GM19328 (cell line): ENCODE results near the gene FCSK.

ENCODE experiments used
- ATAC-seq: cut with Tn5 transposase; IDR thresholded peaks from one replicate; pipeline ENCODE4 v1.9.1; 2021; ENCODE audit warnings: mild to moderate bottlenecking, moderate library complexity; ENCODE audit not compliant: unreplicated experiment

Gene FCSK

DNA sequence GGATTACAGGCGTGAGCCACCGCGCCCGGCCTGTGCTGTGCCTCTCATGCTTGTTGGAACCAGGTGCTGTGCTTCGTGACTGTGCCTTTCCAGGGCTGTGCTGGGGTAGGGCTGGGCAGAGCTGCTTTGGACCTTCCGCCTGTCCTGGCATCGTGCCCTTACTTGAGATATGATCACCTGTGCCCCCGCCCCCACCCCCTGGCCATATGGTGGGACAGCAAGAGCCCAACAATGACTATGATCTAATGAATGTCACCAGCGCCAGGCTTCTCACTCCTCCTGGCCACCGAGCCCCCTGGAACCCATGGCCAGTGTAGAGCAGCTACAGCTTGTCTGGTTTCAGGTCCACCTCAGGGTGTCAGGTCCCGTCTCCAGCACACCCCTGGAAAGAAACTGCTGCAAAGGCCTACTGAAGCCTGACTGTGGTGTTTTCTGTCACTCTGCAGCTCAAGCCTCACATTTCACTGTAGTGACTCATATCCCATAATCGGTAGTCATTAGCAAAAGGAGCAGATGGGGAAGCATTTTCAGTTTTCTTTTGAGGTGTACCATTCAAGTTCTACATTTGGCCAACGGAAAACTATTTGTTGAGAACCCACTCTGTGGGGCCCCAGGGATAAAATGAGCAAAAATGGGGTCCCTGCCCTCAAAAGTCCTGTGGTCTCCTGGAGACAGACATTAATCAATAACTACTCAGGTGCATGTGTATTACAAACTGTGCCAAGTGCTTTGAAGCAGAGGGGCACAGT is 22.1 kb downstream of the FCSK start:
- peak; percentile 66 for ATAC-seq

DNA sequence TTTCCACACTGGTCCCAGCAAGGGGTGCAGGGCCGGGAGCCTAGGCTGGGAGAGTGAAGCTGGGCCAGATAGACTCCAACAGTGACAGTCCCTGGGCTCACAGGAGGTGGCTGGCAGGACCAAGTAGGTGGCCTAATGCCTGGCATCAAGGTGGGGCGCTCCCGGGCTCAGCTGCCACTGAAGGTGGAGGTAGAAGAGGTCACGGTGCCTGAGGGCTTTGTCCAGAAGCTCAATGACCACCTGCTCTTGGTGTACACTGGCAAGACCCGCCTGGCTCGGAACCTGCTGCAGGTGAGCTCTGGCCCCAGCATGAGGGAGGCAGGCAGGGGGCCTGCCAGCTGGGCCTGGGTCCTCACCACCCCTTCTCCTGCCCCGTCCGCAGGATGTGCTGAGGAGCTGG is 23.8 kb downstream of the FCSK start:
- no peak for ATAC-seq

DNA sequence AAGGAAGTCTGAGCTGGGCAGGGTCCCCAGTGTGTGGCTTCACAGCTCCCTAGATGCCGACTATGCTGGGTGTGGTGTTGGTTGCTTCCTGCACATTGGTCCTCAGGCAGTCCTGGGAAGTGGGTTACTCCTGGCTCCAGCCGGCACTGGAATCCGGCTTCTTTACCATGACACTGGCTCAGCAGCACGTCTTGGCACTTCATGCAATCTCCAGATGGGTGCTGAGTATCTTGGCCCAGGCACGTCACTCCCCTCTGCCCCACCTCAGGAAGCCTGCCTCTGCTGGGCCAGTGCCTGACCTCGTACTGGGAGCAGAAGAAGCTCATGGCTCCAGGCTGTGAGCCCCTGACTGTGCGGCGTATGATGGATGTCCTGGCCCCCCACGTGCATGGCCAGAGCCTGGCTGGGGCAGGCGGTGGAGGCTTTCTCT is 24.5 kb downstream of the FCSK start:
- ATAC-seq = no peak

DNA sequence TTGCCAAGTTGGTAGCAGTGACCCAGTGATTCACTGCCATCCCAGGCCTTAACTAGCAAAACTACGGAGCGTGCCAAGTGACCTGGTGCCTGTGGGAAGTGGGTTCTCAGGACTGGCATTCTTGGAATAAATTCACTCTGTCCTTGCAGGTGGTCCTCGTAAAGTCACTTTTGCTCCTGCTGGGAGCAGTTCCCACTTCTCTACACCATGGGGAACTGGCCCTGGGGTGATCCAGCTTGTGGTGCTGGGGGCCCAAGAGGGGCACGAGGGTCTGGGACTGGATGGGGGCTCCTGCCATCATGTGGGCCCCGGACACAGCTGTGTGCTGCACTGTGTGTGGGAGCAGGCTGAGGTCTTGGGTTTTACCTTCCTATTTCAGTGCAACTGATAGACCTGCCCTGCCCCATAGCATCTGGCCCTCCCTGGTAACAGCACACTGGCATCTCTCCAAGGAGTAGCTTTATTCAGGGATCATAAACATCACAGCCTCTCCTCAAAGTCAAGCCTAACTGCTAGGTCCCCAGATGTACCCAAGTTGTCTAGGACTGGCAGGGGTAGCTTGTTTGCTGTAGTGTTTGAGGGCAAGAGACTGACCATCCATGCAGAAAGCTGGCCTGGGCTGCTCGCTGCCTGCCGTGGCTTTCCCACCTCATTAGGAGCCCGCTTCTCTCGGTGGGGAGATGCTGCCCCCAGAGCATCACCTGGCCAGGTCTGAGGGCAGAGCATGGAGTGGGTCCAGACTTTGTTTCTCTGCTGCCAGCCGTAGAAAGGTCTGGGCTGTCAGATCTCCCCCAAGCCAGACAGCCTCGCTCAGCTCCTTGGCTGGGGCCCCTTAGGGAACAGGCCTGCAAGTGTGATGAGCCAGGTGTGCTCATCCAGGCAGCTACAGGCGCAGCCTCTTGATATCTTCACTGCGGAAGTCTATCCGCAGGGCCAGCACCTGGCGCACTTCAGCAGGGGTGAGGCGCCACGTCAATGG is 26.0 kb downstream of the FCSK start:
- no peak for ATAC-seq

DNA sequence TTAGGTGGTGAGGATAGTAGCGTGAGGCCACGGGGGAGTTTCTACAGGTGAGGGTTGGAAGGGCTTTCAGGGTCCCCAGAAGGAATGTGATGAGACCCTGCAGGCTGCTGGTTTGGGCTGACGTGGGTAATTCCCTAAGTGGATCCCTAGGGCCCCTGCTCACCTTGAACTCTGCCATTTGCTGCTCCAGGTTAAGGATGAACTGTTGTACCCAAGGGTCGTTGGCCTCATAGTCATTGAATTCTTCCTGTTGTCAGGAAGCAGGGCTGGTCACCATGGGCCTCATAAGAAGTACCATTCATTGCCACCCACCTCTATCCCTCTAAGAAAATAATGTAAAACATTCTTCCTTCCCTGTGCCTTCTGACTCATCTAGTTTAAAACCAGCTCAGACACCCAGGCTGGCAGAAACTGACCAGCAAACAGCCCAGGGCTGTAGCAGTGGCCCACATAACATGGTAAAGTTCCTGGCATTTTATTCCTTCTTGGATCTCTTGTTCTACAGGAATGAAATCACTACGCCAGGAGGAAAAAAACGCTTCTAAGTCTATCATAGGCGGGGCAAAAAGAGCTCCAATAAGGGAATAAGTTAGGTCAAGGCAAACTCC is 27.6 kb downstream of the FCSK start:
- no peak for ATAC-seq

DNA sequence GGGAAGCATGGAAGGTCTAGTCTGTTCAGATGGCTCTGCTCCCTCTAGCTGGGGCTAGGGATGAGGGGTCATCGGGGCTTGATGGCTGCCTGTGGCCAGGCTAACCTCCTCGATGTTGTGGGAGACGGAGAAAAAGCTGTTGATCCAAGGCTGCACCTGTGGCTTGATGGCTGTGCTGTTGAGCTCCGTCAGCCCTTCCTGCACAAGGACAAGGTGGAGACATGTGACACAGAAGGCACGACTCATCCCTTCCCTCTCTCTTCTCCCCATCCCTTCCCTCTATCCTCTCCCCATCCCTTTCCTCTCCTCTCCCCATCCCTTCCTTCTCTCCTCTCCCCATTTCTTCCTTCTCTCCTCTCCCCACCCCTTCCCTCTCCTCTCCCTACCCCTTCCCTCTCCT is 28.2 kb downstream of the FCSK start:
- no peak for ATAC-seq

DNA sequence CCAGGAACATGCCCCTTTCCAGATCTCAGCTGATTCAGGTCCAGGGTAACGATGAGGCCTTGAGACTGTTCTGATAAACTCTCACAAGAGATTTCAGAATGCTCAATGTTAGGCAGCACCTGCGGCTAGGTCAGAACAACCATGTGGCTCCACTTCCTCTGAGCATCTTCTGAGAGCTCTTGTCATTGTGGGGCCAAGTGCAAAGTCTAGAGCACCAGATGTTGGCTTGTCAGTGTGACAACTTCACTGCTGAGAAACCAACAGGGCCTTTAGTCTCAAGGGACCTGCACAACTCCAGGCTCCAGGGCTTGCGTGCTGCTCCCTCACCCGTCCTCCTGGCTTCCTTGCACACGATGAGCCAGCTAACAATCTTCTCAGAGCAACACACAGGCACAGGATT is 29.0 kb downstream of the FCSK start:
- no peak for ATAC-seq

DNA sequence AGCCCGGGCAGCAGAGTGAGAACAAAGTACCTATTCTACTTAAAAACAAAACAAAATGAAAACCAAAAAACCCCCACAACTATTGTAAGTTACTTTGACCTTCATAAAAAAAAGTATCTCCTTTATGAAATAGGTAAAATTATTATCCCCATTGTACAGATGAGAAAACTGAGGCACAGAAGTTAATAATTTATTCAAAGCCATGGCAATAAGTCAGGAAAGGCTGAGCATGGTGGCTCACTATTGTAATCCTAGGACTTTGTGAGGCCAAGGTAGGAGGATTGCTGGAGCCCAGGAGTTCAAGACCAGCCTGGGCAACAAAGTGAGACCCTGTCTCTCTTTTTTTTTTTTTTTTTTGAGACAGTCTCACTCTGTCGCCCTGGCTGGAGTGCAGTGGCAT is 30.5 kb downstream of the FCSK start:
- ATAC-seq = no peak

DNA sequence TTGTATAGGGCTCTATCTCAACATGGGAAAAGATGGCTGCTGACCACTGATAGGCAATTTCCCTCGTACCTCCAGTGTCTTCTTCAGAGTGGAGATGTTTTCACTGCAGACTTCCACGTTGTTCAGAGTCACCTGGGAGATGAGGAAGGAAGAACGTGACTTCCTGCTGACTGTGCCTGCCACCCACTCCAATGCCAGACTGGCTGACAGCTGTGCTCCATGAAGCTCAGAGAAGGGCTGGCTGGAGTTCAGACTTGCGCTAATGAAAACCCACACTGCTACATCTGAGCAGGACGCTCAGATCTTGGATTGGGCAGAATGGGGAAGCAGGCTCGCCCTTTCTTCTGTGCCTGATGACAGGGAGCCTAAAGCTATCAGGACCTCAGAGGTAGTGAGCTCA is 35.9 kb downstream of the FCSK start:
- ATAC-seq = no peak

DNA sequence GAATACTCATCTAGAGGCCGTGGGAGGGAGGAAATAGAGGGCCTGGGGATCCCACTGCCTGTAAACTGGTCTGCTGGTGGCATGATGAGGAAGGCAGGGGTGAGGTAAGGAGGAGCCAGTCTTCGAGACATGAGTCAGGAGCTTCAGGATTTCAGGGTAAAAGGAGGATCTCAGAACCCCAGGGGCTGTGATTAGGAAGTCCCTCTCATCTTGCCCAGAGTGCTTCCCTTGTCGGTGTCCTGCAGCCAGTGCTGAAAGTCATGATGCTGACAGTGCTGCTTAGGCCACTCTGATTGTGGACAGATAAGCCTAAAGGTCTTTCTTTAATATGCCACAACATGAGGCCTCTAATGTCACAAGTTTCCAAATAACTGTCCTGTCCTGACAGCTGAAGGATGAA is 39.4 kb downstream of the FCSK start:
- no peak for ATAC-seq

DNA sequence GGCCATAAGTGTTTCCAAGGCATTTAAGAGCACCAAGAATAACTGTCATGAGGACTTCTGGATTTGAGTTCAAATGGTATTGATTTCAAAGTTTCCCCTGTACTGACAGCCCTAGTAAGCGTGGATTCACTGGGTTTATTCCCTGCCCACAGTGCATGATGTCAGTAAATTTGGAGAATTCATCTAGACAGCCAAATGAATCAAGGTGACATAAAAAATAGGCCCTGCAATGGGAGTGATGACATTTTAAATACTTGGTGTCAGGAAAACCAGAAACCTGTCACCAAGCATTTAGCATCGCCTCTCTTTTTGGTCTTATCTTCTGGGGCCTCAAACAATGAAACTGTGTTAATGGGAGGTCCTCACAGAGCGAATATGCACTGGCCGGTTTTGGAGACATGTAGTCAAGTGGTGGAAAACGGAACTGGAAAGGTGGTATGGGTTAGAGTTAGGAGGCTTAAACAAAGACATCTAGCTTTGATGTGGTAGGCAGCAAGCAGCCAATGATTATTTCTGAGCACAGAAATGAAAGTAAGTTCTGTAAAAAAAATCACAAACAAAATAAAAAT is 39.9 kb downstream of the FCSK start:
- ATAC-seq = no peak

DNA sequence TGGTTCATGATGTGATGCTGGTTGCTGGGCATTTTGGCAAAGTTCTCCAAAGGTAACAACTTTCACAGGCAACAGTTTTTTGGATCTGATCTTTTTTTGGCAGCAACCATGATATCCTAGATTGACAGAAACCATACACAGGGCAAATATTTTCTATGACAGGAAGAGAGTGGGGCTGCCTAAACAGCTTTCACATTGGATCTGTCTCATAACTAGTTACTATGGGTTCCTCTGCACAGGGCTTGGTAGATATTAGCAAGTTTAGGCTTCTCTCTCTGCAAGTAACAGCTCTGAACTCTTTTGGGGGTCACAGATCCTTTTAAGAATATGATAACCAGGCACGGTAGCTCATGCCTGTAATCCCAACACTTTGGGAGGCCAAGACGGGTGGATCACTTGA is 40.4 kb downstream of the FCSK start:
- ATAC-seq = no peak

DNA sequence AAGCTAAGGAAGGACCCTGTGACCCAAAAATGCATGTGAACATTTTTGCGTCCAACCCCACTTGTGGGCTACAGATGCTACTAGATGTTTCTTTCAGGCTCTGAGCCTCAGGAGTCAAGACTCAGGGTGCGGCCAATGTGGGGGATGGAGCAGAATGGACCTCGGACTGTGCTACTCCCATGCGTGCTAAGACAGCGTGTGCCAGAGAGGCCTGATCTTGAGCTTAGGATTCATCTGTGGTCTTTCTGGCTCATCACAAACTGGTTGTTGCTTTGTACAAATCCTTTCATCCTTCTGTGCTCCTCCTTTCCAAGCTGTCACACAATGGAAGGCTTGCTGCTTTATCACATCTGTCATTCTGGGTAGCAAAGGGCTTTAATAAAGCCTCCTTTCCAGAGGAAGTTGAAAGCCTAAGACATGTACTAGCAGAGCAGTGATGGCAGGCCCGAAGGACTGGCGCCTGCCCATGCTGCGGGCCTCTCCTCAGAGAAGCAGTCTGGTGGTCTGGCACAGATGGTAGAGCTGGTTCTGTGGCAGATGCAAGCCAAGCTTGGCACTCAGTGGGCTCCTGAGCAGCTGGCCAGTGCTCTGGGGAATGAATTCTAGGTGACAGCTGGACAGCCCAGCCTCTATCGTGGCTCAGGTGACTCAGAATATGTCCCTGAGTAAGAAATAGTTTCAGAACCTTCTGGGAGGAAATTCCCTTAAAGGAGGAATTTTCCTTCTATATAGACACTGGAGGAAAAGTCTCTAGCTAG is 41.2 kb downstream of the FCSK start:
- no peak for ATAC-seq

DNA sequence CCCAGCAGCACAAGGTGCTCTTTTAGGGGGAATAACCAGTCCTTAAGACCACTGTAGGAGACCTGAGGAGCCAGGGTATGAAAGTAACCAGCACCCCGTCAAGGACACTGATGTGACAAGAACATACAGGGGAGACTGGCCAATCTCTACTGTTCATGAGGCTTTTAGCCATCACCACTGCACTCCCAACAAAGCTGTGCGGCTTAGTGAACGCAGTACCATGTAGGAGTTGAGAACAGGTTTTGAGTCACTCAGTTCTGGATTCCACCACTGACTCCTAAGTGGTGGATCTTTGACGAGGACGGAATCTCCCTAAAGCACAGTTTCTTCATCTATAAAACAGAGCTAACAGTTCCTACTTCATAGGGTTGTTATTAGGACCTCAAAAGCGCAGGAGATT is 42.1 kb downstream of the FCSK start:
- no peak for ATAC-seq

DNA sequence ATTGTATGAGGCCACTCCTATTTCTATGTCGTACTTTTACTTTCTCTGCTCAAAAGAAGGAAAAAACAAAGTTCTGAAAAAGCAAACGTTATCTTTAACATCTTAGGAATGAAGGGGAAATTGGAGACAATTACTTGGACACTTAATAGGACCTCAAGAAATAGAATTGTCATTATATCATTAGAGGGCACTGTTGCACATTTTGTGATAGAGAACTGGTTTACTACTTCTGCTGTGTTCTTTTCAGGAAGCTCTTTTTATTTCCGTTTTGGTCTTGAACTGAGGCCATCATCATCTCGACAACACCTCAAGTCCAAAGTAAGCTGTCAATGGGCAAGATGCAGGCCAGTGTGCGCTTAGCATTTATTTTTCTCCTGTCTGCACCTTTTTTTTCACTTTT is 54.4 kb downstream of the FCSK start:
- ATAC-seq = no peak

DNA sequence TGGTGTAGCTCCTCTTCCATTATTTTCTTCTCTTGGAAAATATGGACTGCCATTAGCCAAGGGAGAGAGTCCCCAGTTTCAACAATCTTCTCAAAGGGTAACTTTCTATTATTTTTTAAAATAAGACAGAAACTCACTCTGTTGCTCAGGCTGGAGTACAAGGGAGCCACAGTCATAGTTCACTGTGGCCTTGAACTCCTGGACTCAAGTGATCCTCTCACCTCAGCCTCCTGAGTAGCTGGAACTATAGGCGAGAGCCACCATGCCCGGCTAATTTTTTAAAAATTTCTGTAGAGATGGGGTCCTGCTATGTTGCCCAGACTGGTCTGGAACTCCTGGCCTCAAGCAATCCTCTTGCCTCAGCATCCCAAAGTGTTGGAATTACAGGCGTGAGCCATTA is 55.8 kb downstream of the FCSK start:
- no peak for ATAC-seq

DNA sequence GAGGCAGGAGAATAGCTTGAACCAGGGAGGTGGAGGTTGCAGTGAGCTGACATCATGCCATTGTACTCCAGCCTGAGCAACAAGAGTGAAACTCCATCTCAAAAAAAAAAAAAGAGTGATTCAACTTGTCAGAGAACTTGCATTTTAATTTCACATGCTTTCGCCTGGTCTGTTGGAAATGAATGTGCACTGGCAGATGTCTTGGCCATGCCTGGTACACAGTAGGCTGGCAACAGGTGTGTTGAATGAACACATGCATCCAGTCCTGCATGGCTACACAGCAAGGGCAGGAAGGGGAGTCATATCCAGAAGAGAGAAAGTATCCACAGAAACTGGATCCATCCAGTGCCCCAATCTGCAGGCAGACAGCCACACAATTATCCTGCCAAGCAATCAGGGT is 57.4 kb downstream of the FCSK start:
- ATAC-seq = no peak

DNA sequence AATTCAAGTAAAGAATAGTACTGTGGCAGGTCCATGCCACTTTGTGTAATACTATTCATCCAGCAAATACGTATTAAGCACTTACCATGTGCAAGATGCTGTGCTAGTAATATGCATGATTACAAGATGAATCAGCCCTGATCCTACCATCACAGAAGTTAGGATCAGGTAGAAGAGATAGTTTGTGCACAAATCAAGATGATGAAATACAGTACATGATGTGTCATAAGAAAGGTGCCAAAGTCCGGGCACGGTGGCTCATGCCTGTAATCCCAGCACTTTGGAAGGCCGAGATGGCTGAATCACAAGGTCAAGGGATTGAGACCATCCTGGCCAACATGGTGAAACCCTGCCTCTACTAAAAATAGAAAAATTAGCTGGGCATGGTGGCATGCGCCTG is 58.1 kb downstream of the FCSK start:
- no peak for ATAC-seq

DNA sequence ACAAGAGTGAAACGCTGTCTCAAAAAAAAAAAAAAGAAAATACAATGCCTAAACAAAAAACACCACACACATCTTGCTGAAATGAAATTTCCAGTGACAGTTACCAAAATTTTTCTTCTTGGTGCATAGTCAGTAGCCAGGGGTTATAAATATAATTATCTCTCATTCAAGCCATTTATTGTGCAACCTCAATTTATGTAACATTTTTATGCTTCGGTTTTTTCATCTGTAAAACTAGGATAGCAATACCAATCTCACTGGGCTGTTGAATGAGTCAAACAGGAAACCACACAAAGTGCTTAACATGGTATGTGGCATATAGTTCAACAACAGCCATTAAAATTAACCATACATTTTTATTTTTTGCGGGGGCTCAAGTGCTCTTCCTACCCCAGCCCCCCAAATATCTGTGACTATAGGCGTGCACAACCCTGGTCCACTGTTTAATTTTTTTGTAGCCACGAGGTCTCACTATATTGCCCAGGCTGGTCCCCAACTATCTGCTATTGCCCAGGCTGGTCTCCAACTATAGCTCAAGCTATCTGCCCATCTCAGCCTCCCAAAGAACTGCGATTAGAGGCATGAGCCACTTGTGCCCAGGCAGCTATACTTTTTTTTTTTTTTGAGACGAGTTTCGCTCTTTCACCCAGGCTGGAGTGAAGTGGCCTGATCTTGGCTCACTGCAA is 66.4 kb downstream of the FCSK start:
- ATAC-seq = no peak
